Measurements from ENCODE around the gene SDK2.

DNA sequence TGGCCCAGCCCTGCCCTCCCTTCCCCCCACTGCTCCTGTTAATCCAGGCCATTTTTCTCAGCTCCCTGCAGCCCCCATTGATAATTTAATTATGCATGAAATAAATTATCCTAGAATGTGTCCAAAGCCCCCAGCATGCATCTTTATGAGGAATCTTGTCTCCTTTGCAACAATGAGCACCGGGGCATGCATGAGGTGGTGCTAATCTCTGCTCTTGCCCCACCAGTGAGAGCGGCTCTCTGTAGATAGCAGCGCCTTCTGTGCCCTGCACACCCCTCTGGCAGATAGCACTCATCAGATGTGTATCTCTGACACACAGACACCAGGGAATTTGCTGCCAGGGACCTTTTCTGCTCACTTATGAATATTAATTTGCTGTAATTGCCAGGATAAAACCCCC, 192.2 kb downstream of the SDK2 start:
- TF ChIP-seq EZH2 (IDR thresholded peaks at IDR 0.05; ENCODE audit: borderline replicate concordance) (no peak), EZH2phosphoT487 (IDR thresholded peaks at IDR 0.05; ENCODE audit: low read depth, severe bottlenecking, unreplicated experiment) (no peak)
- TF ChIP-seq, protein P1, sequence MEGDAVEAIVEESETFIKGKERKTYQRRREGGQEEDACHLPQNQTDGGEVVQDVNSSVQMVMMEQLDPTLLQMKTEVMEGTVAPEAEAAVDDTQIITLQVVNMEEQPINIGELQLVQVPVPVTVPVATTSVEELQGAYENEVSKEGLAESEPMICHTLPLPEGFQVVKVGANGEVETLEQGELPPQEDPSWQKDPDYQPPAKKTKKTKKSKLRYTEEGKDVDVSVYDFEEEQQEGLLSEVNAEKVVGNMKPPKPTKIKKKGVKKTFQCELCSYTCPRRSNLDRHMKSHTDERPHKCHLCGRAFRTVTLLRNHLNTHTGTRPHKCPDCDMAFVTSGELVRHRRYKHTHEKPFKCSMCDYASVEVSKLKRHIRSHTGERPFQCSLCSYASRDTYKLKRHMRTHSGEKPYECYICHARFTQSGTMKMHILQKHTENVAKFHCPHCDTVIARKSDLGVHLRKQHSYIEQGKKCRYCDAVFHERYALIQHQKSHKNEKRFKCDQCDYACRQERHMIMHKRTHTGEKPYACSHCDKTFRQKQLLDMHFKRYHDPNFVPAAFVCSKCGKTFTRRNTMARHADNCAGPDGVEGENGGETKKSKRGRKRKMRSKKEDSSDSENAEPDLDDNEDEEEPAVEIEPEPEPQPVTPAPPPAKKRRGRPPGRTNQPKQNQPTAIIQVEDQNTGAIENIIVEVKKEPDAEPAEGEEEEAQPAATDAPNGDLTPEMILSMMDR (IDR thresholded peaks at IDR 0.05; ENCODE audit: poor library complexity): no peak

Data from hepatocyte (in vitro differentiated cells).